ENCODE data around the gene CCDC179.

The CCDC179 gene

GRCh38 chr11:22802861-22803260 lies 57.4 kb downstream of the CCDC179 start:
- H2AFZ ChIP-seq (ENCODE audit: low read depth, low read length): no peak overlapping the region
- no peak overlapping the region for H3K27ac ChIP-seq (ENCODE audit: low read length)
- H3K9me3 ChIP-seq (ENCODE audit: insufficient read depth, low read length): no peaks in the 10 kb centered on the region
- TF ChIP-seq EZH2phosphoT487 (IDR thresholded peaks at IDR 0.05; ENCODE audit: low read depth) (no peak), CTCF (IDR thresholded peaks at IDR 0.05; ENCODE audit: low read depth, low read length) (no peak)
- no peaks in the 10 kb centered on the region for H4K20me1 ChIP-seq (ENCODE audit: insufficient read depth, low read length)
- peaks cover 5% of the 10 kb centered on the region for H3K36me3 ChIP-seq (replicated peaks; ENCODE audit: low read depth, low read length)
- no peak overlapping the region for H3K4me3 ChIP-seq (ENCODE audit: low read length)
- no peak overlapping the region for H3K9ac ChIP-seq (ENCODE audit: low read length)
- H3K79me2 ChIP-seq (ENCODE audit: low read length): no peaks in the 10 kb centered on the region
- H3K27me3 ChIP-seq (ENCODE audit: low read depth, low read length): no peaks in the 10 kb centered on the region
- H3K4me1 ChIP-seq (ENCODE audit: low read length): peaks cover 6% of the 10 kb centered on the region
- no peak overlapping the region for H3K4me2 ChIP-seq (ENCODE audit: low read length)

GRCh38 chr11:22800482-22800881 lies 59.8 kb downstream of the CCDC179 start:
- Histone ChIP-seq H3K4me1 (ENCODE audit: low read length) (no peaks in the 10 kb centered on the region), H3K4me2 (ENCODE audit: low read length) (no peak overlapping the region)

GRCh38 chr11:22798901-22799300 lies 61.4 kb downstream of the CCDC179 start:
- no peak overlapping the region for H3K4me2 ChIP-seq (ENCODE audit: low read length)
- no peaks in the 10 kb centered on the region for H3K9me3 ChIP-seq (ENCODE audit: insufficient read depth, low read length)
- H3K9ac ChIP-seq (ENCODE audit: low read length): no peak overlapping the region
- H4K20me1 ChIP-seq (ENCODE audit: insufficient read depth, low read length): no peaks in the 10 kb centered on the region
- H3K79me2 ChIP-seq (ENCODE audit: low read length): no peaks in the 10 kb centered on the region
- H3K27ac ChIP-seq (ENCODE audit: low read length): no peak overlapping the region
- no peak overlapping the region for H3K4me3 ChIP-seq (ENCODE audit: low read length)
- no peaks in the 10 kb centered on the region for H3K27me3 ChIP-seq (ENCODE audit: low read depth, low read length)
- H2AFZ ChIP-seq (ENCODE audit: low read depth, low read length): no peak overlapping the region
- H3K36me3 ChIP-seq (replicated peaks; ENCODE audit: low read depth, low read length): no peaks in the 10 kb centered on the region
- TF ChIP-seq EZH2phosphoT487 (IDR thresholded peaks at IDR 0.05; ENCODE audit: low read depth) (no peak), CTCF (IDR thresholded peaks at IDR 0.05; ENCODE audit: low read depth, low read length) (no peak)
- no peaks in the 10 kb centered on the region for H3K4me1 ChIP-seq (ENCODE audit: low read length)

More at GRCh38 chr11:22800482-22800881, 59.8 kb downstream of the CCDC179 start:
- Histone ChIP-seq H3K9ac (ENCODE audit: low read length) (no peak overlapping the region), H3K27me3 (ENCODE audit: low read depth, low read length) (no peaks in the 10 kb centered on the region), H3K79me2 (ENCODE audit: low read length) (no peaks in the 10 kb centered on the region), H3K4me3 (ENCODE audit: low read length) (no peak overlapping the region), H4K20me1 (ENCODE audit: insufficient read depth, low read length) (no peaks in the 10 kb centered on the region), H3K36me3 (replicated peaks; ENCODE audit: low read depth, low read length) (no peaks in the 10 kb centered on the region), H3K27ac (ENCODE audit: low read length) (no peak overlapping the region), H3K9me3 (ENCODE audit: insufficient read depth, low read length) (no peaks in the 10 kb centered on the region), H2AFZ (ENCODE audit: low read depth, low read length) (no peak overlapping the region)
- TF ChIP-seq EZH2phosphoT487 (IDR thresholded peaks at IDR 0.05; ENCODE audit: low read depth): no peak
- TF ChIP-seq CTCF (IDR thresholded peaks at IDR 0.05; ENCODE audit: low read depth, low read length): no peak

GRCh38 chr11:22797047-22797446 lies 63.2 kb downstream of the CCDC179 start:
- no peak overlapping the region for H3K27ac ChIP-seq (ENCODE audit: low read length)
- H3K79me2 ChIP-seq (ENCODE audit: low read length): no peaks in the 10 kb centered on the region
- no peaks in the 10 kb centered on the region for H3K27me3 ChIP-seq (ENCODE audit: low read depth, low read length)
- H3K4me3 ChIP-seq (ENCODE audit: low read length): no peak overlapping the region
- H3K4me2 ChIP-seq (ENCODE audit: low read length): no peak overlapping the region
- H3K36me3 ChIP-seq (replicated peaks; ENCODE audit: low read depth, low read length): no peaks in the 10 kb centered on the region
- H3K4me1 ChIP-seq (ENCODE audit: low read length): no peaks in the 10 kb centered on the region
- no peak overlapping the region for H2AFZ ChIP-seq (ENCODE audit: low read depth, low read length)
- no peaks in the 10 kb centered on the region for H3K9me3 ChIP-seq (ENCODE audit: insufficient read depth, low read length)
- no peak for TF ChIP-seq EZH2phosphoT487 (IDR thresholded peaks at IDR 0.05; ENCODE audit: low read depth)
- TF ChIP-seq CTCF (IDR thresholded peaks at IDR 0.05; ENCODE audit: low read depth, low read length): no peak
- H3K9ac ChIP-seq (ENCODE audit: low read length): no peak overlapping the region
- H4K20me1 ChIP-seq (ENCODE audit: insufficient read depth, low read length): no peaks in the 10 kb centered on the region
